ENCODE results near the gene TNNI3K. TPM values are rescaled to one million over a fixed set of nuclear protein-coding genes. Genes with fewer than 3 reads are reported as not detected.

Gene TNNI3K
- total and polyA plus RNA-seq, 9 of the 15 experiments (the other 6 are each of a cell fraction or from before 2014, with no cell fraction given), result 0.21 to 0.53 (median 0.32) TPM; not detected in 5

DNA sequence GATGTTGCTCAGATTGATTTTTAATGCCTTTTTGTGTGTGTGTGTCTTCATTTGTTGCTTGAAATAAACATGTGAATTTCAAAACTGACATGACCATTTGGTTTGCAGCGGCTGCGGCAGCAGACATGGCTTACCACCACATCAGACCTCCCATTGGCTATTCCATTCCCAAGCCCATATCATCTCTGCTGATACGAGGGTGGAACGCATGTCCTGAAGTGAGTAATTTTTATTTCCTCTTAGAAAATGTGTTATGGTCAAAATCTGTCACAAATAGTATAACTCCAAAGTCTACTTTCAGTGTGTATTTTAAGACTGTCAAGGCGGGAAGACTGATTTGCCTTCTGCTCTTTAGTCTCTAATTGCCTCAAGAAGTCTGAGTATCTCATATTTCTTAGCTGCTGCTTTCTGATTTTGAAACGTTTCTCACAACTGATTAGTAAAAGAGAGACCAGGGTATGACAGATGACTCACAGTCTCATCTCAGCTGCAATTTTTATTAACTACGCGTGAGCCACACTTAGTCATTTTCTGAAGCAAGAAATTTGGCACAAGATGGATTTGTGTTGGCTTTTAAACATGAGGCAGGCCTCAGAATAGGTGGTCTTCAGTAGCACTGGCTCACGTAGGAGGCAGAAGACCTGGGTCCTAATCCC is 228.3 kb downstream of the TNNI3K start:
- Histone ChIP-seq H3K27me3 (ENCODE audit: control insufficient read depth in 2 of 2, insufficient read depth in 2 of 2, low read length in 2 of 2) (no peaks in the 10 kb centered on the region), H3K9ac (ENCODE audit: insufficient read depth in 1 of 2, low read depth in 2 of 2, low read length in 2 of 2) (no peak overlapping the region), H4K20me1 (replicated peaks; ENCODE audit: control insufficient read depth, insufficient read depth, low read length) (no peaks in the 10 kb centered on the region), H2AFZ (ENCODE audit: low read depth, low read length) (no peak overlapping the region), H3K4me1 (replicated peaks in 1 of 2; ENCODE audit: control insufficient read depth in 2 of 2, insufficient read depth in 2 of 2, low read length in 2 of 2) (no peaks in the 10 kb centered on the region), H3K36me3 (ENCODE audit: control insufficient read depth, insufficient read depth, low read length) (no peaks in the 10 kb centered on the region), H3K9me1 (ENCODE audit: control insufficient read depth, insufficient read depth, low read length) (no peaks in the 10 kb centered on the region), H3K4me2 (ENCODE audit: insufficient read depth, low read length) (no peak overlapping the region), H3K79me2 (ENCODE audit: control insufficient read depth, insufficient read depth, low read length) (no peaks in the 10 kb centered on the region), H3K4me3 (no peak overlapping the region), H3K27ac (ENCODE audit: extremely low read depth, low read depth, low read length) (no peak overlapping the region), H3K9me3 (replicated peaks; ENCODE audit: control insufficient read depth, insufficient read depth, low read depth, low read length) (no peaks in the 10 kb centered on the region)
- CTCF ChIA-PET (ENCODE audit: low intra/inter-chr PET ratio), result no interaction called here
- intact Hi-C loops (cut with micrococcal nuclease) (loop anchor here (10.0 kb wide), 1 partner anchor 619 kb away; no protein-coding TSS in a partner anchor), in situ Hi-C loops (cut with MboI) (no loop called here)
- WGBS (ENCODE audit: insufficient coverage, low coverage, missing lambda C conversion rate), result 3% methylated on average over 9 of the region's 9 CpGs
- BruUV-seq (replicated peaks), result no TSS peak
- TF ChIP-seq MYBL2 (IDR thresholded peaks at IDR 0.05; ENCODE audit: low read depth), result no peak
- TF ChIP-seq MYBL2 (CRISPR knock-in tag; IDR thresholded peaks at IDR 0.05; ENCODE audit: borderline replicate concordance), result no peak
- no peak for TF ChIP-seq FOXM1 (IDR thresholded peaks at IDR 0.05; ENCODE audit: low read depth)
- no peak for TF ChIP-seq FOXM1 (CRISPR knock-in tag; IDR thresholded peaks at IDR 0.05; ENCODE audit: low read depth)
- TF ChIP-seq, protein P1, sequence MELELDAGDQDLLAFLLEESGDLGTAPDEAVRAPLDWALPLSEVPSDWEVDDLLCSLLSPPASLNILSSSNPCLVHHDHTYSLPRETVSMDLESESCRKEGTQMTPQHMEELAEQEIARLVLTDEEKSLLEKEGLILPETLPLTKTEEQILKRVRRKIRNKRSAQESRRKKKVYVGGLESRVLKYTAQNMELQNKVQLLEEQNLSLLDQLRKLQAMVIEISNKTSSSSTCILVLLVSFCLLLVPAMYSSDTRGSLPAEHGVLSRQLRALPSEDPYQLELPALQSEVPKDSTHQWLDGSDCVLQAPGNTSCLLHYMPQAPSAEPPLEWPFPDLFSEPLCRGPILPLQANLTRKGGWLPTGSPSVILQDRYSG (tag; conservative IDR thresholded peaks at IDR 0.05; ENCODE audit: low read depth), result no peak
- TF ChIP-seq ESRRA (IDR thresholded peaks at IDR 0.05; ENCODE audit: borderline replicate concordance, low read depth), result no peak
- TF ChIP-seq, protein P2, sequence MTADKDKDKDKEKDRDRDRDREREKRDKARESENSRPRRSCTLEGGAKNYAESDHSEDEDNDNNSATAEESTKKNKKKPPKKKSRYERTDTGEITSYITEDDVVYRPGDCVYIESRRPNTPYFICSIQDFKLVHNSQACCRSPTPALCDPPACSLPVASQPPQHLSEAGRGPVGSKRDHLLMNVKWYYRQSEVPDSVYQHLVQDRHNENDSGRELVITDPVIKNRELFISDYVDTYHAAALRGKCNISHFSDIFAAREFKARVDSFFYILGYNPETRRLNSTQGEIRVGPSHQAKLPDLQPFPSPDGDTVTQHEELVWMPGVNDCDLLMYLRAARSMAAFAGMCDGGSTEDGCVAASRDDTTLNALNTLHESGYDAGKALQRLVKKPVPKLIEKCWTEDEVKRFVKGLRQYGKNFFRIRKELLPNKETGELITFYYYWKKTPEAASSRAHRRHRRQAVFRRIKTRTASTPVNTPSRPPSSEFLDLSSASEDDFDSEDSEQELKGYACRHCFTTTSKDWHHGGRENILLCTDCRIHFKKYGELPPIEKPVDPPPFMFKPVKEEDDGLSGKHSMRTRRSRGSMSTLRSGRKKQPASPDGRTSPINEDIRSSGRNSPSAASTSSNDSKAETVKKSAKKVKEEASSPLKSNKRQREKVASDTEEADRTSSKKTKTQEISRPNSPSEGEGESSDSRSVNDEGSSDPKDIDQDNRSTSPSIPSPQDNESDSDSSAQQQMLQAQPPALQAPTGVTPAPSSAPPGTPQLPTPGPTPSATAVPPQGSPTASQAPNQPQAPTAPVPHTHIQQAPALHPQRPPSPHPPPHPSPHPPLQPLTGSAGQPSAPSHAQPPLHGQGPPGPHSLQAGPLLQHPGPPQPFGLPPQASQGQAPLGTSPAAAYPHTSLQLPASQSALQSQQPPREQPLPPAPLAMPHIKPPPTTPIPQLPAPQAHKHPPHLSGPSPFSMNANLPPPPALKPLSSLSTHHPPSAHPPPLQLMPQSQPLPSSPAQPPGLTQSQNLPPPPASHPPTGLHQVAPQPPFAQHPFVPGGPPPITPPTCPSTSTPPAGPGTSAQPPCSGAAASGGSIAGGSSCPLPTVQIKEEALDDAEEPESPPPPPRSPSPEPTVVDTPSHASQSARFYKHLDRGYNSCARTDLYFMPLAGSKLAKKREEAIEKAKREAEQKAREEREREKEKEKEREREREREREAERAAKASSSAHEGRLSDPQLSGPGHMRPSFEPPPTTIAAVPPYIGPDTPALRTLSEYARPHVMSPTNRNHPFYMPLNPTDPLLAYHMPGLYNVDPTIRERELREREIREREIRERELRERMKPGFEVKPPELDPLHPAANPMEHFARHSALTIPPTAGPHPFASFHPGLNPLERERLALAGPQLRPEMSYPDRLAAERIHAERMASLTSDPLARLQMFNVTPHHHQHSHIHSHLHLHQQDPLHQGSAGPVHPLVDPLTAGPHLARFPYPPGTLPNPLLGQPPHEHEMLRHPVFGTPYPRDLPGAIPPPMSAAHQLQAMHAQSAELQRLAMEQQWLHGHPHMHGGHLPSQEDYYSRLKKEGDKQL (CRISPR knock-in tag; IDR thresholded peaks at IDR 0.05; ENCODE audit: borderline replicate concordance), result no peak
- TF ChIP-seq ZBTB8A (IDR thresholded peaks at IDR 0.05; ENCODE audit: partially characterized antibody), result no peak
- no peak for TF ChIP-seq FOS (IDR thresholded peaks at IDR 0.05; ENCODE audit: extremely low read depth, insufficient read length)
- TF ChIP-seq, protein P3, sequence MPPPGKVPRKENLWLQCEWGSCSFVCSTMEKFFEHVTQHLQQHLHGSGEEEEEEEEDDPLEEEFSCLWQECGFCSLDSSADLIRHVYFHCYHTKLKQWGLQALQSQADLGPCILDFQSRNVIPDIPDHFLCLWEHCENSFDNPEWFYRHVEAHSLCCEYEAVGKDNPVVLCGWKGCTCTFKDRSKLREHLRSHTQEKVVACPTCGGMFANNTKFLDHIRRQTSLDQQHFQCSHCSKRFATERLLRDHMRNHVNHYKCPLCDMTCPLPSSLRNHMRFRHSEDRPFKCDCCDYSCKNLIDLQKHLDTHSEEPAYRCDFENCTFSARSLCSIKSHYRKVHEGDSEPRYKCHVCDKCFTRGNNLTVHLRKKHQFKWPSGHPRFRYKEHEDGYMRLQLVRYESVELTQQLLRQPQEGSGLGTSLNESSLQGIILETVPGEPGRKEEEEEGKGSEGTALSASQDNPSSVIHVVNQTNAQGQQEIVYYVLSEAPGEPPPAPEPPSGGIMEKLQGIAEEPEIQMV (tag; conservative IDR thresholded peaks at IDR 0.05; ENCODE audit: low read depth), result no peak
- TF ChIP-seq ZNF830 (CRISPR knock-in tag; IDR thresholded peaks at IDR 0.05), result no peak
- POLR2A ChIA-PET, result no interaction called here
- no peak for DNase-seq (ENCODE audit: extremely low read depth in 1 of 4, low spot score in 3 of 4)
- no peak for ATAC-seq
- no peak for FAIRE-seq

All from K562 (cell line).